Measurements from ENCODE around the gene PPCS.

The PPCS gene

GRCh38 chr1:42506576-42506975 is 50.2 kb downstream of the PPCS start:
- H3K4me3 ChIP-seq (ENCODE audit: low read length) = no peak overlapping the region
- no peak for DNase-seq (ENCODE audit: low read depth)
- TF ChIP-seq CTCF (IDR thresholded peaks at IDR 0.05; ENCODE audit: insufficient read depth, low read depth, low read length, missing control alignments) = no peak

Data from epithelial cell of esophagus (primary cell).